ENCODE results near the gene TMEM45A.

The TMEM45A gene

DNA sequence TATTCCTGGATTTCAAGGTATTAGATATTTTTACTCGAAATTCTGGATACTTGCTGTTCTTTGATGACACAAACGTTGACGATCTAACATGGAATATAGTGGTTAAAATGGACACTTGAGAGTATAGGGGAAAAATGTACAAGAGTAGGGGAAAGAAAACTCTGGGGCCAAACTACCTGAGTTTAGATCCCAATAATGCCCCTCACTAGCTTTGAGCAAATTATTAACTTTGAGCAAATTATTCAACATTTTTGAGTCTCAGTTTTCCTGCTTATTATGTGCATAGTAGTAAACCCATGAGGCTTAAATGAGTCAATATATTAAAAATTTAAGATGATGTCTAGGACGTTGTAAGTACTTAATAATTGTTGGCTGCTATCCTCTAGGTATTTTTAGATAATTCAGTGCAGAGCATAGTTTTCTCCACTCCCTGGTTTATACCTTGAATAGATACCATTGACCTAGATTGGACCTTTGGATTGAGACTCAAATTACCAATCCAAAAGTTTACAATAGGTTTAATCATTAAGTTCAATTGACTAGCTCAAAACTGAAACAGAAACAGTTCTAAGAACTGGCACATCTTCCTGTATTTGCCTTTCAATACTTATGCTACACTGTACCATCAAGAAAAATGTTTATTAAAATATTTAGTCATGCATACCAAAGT, 121.4 kb downstream of the TMEM45A start:
- Histone ChIP-seq H4K20me1 (no peaks in the 10 kb centered on the region), H3K36me3 (no peaks in the 10 kb centered on the region), H3K4me2 (no peak overlapping the region), H3K27me3 (no peaks in the 10 kb centered on the region), H3K4me1 (peaks cover 0 to 7% (median 0%) of the 10 kb centered on the region in 10 experiments; a peak in 2 of 20 replicates), H3K9me3 (replicated peaks in 1 of 11) (no peaks in the 10 kb centered on the region), H3K4me3 (no peak overlapping the region), H3K9ac (no peak overlapping the region), H3K27ac (no peak overlapping the region)
- TF ChIP-seq Cebpa-rat (IDR thresholded peaks at IDR 0.05): no peak

DNA sequence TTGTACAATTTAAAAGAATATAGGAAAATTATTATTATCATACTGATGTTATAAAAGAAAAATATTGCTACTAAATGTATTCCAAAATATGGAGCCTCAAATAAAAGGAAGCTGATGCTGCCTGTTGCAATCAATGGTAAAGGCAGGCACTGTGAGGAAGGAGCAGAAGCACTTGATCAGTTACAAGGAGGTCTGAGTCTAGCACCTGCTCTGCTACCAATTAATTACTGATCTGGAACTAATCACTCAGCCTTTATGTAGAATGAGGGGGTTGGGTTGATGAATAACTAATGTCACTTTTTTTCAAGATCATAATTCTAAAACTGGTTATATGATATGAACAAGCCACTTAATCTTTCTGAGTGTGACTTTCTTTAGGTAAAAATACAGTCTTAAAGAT, 122.5 kb downstream of the TMEM45A start:
- no peaks in the 10 kb centered on the region for H3K27me3 ChIP-seq
- H3K4me1 ChIP-seq: no peaks in the 10 kb centered on the region
- no peaks in the 10 kb centered on the region for H3K9me3 ChIP-seq (replicated peaks in 1 of 11)
- no peaks in the 10 kb centered on the region for H4K20me1 ChIP-seq
- no peak overlapping the region for H3K27ac ChIP-seq
- no peak for TF ChIP-seq Cebpa-rat (IDR thresholded peaks at IDR 0.05)
- no peak overlapping the region for H3K9ac ChIP-seq
- H3K4me3 ChIP-seq: no peak overlapping the region
- H3K4me2 ChIP-seq: no peak overlapping the region
- no peaks in the 10 kb centered on the region for H3K36me3 ChIP-seq

DNA sequence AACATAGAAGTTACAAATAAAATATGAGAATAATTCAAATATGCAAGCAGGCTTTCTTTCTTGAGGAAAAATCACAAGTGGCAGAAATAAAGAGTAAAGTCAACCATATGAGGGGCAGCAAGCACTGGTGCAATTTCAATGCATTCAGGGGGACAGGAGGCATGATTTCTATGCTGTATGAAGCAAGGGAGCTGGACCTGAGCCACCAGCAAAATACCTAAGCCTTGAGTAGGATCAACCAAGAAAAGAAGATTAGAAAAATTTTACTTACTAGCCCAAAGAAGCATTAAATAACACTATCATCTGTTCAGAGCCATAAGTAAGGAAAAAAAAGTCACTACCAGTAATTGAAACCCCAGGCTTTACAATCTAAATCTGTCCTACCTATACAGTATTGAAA, 123.3 kb downstream of the TMEM45A start:
- Histone ChIP-seq H3K27ac (no peak overlapping the region), H3K9me3 (replicated peaks in 1 of 11) (no peaks in the 10 kb centered on the region), H3K36me3 (no peaks in the 10 kb centered on the region), H3K4me1 (no peaks in the 10 kb centered on the region), H3K4me2 (no peak overlapping the region), H4K20me1 (no peaks in the 10 kb centered on the region), H3K9ac (no peak overlapping the region), H3K27me3 (no peaks in the 10 kb centered on the region), H3K4me3 (no peak overlapping the region)
- no peak for TF ChIP-seq Cebpa-rat (IDR thresholded peaks at IDR 0.05)

DNA sequence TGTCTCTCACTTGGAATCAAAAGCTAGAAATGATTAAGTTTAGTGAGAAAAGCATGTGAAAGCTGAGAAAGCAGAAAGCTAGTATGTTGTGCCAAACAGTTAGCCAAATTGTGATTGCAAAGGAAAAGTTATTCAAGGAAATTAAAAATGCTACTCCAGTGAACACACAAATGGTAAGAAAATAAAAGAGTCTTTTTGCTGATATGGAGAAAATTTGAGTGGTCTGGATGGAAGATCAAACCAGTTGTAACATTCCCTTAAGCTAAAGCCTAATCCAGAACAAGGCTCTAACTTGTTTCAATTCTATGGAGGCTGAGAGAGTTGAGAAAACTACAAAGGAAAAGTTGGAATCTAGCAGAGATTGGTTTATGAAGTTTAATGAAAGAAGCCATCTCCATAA, 128.8 kb downstream of the TMEM45A start:
- Histone ChIP-seq H3K4me1 (no peaks in the 10 kb centered on the region), H3K27ac (no peak overlapping the region), H4K20me1 (no peaks in the 10 kb centered on the region), H3K4me2 (no peak overlapping the region), H3K36me3 (no peaks in the 10 kb centered on the region), H3K9me3 (replicated peaks in 1 of 11) (peaks cover 0 to 11% (median 7%) of the 10 kb centered on the region in 11 experiments; a peak in 11 of 22 replicates), H3K27me3 (no peaks in the 10 kb centered on the region), H3K4me3 (no peak overlapping the region), H3K9ac (no peak overlapping the region)
- TF ChIP-seq Cebpa-rat (IDR thresholded peaks at IDR 0.05): no peak

All from BLaER1 treated with 17β-estradiol and CSF1 and Interleukin-3, amounts not matched to agents 10 nM and 100 nM (cell line).